Measurements from ENCODE around the gene P2RX3.
"Not testable (repeated sequence)": the region's sequence is repeated elsewhere in the genome, so short reads cannot be mapped to it uniquely, and the experiment has no call there.

- TF ChIP-seq POLR2A (IDR thresholded peaks at IDR 0.05; ENCODE audit: low read depth, low read length); POLR2AphosphoS5 (IDR thresholded peaks at IDR 0.05; ENCODE audit: low read depth, low read length); TAF1 (IDR thresholded peaks at IDR 0.05; ENCODE audit: low read depth, low read length); PAX5 (IDR thresholded peaks at IDR 0.05; ENCODE audit: insufficient read depth, low read length, severe bottlenecking): not testable (repeated sequence)
Measured at GRCh38 chr11:57361420-57361819, 23.3 kb downstream of the P2RX3 start.
